Transverse colon (tissue), 4 donors: Measurements from ENCODE around the gene SNX15.

Source experiments
- CTCF ChIP-seq, 5 experiments: fragments of 200-600 bp in 3 of 5; fragments of 450-650 bp in 2 of 5; sonication (generic) in 3 of 5; IDR thresholded peaks; 1 replicate in 2 of 5; 2 replicates in 3 of 5; pipeline ENCODE4 v1.5.1; 2016 to 2017; ENCODE audit warnings: antibody characterized with exemption in 5 of 5, inconsistent platforms in 3 of 5, mild to moderate bottlenecking in 2 of 5, moderate library complexity in 1 of 5
- EP300 ChIP-seq: sonication (generic); formaldehyde crosslinking; IDR thresholded peaks from one replicate; pipeline ENCODE4 v1.6.1; 2017; ENCODE audit warnings: antibody characterized with exemption, low read depth
- POLR2A ChIP-seq: fragments of 450-650 bp; IDR thresholded peaks from one replicate; pipeline ENCODE4 v1.6.1; 2016; ENCODE audit warnings: antibody characterized with exemption, mild to moderate bottlenecking, moderate library complexity
- POLR2AphosphoS5 ChIP-seq, 3 donors: sonication (generic); formaldehyde crosslinking; IDR thresholded peaks; one replicate each; pipeline ENCODE4 v1.6.1; 2016; ENCODE audit warnings: antibody characterized with exemption in 3 of 3

GRCh38 chr11:65014726-65015227 lies 12.5 kb upstream of the SNX15 start:
- TF ChIP-seq CTCF (IDR thresholded peaks at IDR 0.05) (no peak), POLR2A (no peak), POLR2AphosphoS5 (IDR thresholded peaks at IDR 0.05) (no peak), EP300 (no peak)
